Stimulated activated CD4-positive, alpha-beta T cell treated with anti-CD3 and anti-CD28 coated beads, Interleukin-12 subunit alpha, Interleukin-12 subunit beta, amount 100 ng/mL, for 4 hours (primary cell): ENCODE measurements around the gene CPA5.
"Not testable (repeated sequence)": the region's sequence is repeated elsewhere in the genome, so short reads cannot be mapped to it uniquely, and the experiment has no call there.

ENCODE experiments used
- DNase-seq: peaks from one replicate; pipeline ENCODE4 v3.0.0-alpha.2; 2020

Gene CPA5

GRCh38 chr7:130361681-130362080, 17.1 kb downstream of the CPA5 start:
- DNase-seq: no peak

GRCh38 chr7:130362251-130362816, 17.7 kb downstream of the CPA5 start:
- DNase-seq: no peak

- no peak for DNase-seq
Measured at GRCh38 chr7:130363026-130363847, 18.6 kb downstream of the CPA5 start.

GRCh38 chr7:130364451-130364850, 19.8 kb downstream of the CPA5 start:
- DNase-seq: no peak

- no peak for DNase-seq
Measured at GRCh38 chr7:130365088-130365487, 20.5 kb downstream of the CPA5 start.

GRCh38 chr7:130365511-130366441, 21.2 kb downstream of the CPA5 start:
- DNase-seq: no peak

GRCh38 chr7:130366564-130366963, 21.9 kb downstream of the CPA5 start:
- DNase-seq: no peak

GRCh38 chr7:130367088-130367755, 22.6 kb downstream of the CPA5 start:
- DNase-seq: no peak

GRCh38 chr7:130367836-130368746, 23.5 kb downstream of the CPA5 start:
- DNase-seq: no peak

- no peak for DNase-seq
Measured at GRCh38 chr7:130369110-130369711, 24.6 kb downstream of the CPA5 start.

- no peak for DNase-seq
Measured at GRCh38 chr7:130369831-130370550, 25.4 kb downstream of the CPA5 start.

- DNase-seq: no peak
Measured at GRCh38 chr7:130371046-130371445, 26.4 kb downstream of the CPA5 start.

- no peak for DNase-seq
Measured at GRCh38 chr7:130372402-130373165, 28.0 kb downstream of the CPA5 start.

- no peak for DNase-seq
Measured at GRCh38 chr7:130374507-130374906, 29.9 kb downstream of the CPA5 start.

GRCh38 chr7:130376461-130376860, 31.8 kb downstream of the CPA5 start:
- not testable (repeated sequence) for DNase-seq

- DNase-seq: no peak
Measured at GRCh38 chr7:130377178-130377577, 32.6 kb downstream of the CPA5 start.

GRCh38 chr7:130379019-130379418, 34.4 kb downstream of the CPA5 start:
- no peak for DNase-seq

GRCh38 chr7:130379532-130379920, 34.9 kb downstream of the CPA5 start:
- DNase-seq: no peak

- DNase-seq: no peak
Measured at GRCh38 chr7:130379921-130380860, 35.6 kb downstream of the CPA5 start, which contains the start of gene CPA1. Gene CPA1, plus strand, starts transcription at chr7:130380494. Its CDS starts 27 bp downstream, at chr7:130380521.
